K562 (cell line): Measurements from ENCODE around the gene TCF12. TPM values are rescaled to one million over a fixed set of nuclear protein-coding genes. Genes with fewer than 3 reads are reported as not detected.

Experiments used
- BCL6 ChIP-seq: fragments of 250-450 bp; sonication (Bioruptor Pico); IDR thresholded peaks from 2 replicates; pipeline ENCODE4 v1.4.0; 2020
- C11orf30 ChIP-seq: fragments of 450-650 bp; IDR thresholded peaks from 2 replicates; pipeline ENCODE4 v1.6.1; 2016; ENCODE audit warnings: low read depth, mild to moderate bottlenecking
- EZH2 ChIP-seq: IDR thresholded peaks from 2 replicates; pipeline ENCODE4 v1.6.1; 2012; ENCODE audit warnings: low read depth, mild to moderate bottlenecking, inconsistent platforms, low read length, borderline replicate concordance
- GTF2A2 ChIP-seq: IDR thresholded peaks from 2 replicates; pipeline ENCODE4 v1.6.1; 2016; ENCODE audit warnings: mild to moderate bottlenecking, missing genetic modification characterization, missing compliant biosample characterization
- HDGF ChIP-seq: fragments of 450-650 bp; IDR thresholded peaks from 2 replicates; pipeline ENCODE4 v1.6.1; 2016
- IFI16 ChIP-seq: fragments of 250-450 bp; sonication (Bioruptor Pico); IDR thresholded peaks from 2 replicates; pipeline ENCODE4 v2.1.2; 2022; ENCODE audit warnings: mild to moderate bottlenecking, inconsistent platforms
- MCM5 ChIP-seq: fragments of 450-650 bp; IDR thresholded peaks from 2 replicates; pipeline ENCODE4 v1.6.1; 2016; ENCODE audit warnings: low read depth
- MECOM ChIP-seq: fragments of 250-450 bp; sonication (Bioruptor Pico); IDR thresholded peaks from 2 replicates; pipeline ENCODE4 v1.8.0; 2022; ENCODE audit warnings: inconsistent platforms
- NFE2 ChIP-seq: IDR thresholded peaks from 2 replicates; pipeline ENCODE4 v1.6.1; 2014; ENCODE audit warnings: antibody characterized with exemption, low read depth
- TBL1XR1 ChIP-seq, 2 experiments: IDR thresholded peaks; 2 replicates each; pipeline ENCODE4 v1.6.1; 2012; ENCODE audit warnings: improper control_type of control experiment in 2 of 2, low read length in 2 of 2, mild to moderate bottlenecking in 1 of 2
- TEAD1 ChIP-seq, 2 experiments: fragments of 450-650 bp in 1 of 2; sonication (generic) in 1 of 2; formaldehyde crosslinking; IDR thresholded peaks; 2 replicates each; pipeline versions ENCODE4 v1.4.0 to v1.8.0; 2020 to 2022; ENCODE audit warnings: mild to moderate bottlenecking in 2 of 2, missing genetic modification reagents in 1 of 2
- ZBTB49 ChIP-seq: sonication (generic); formaldehyde crosslinking; IDR thresholded peaks from 2 replicates; pipeline ENCODE4 v1.8.0; 2022; ENCODE audit warnings: missing genetic modification reagents, mild to moderate bottlenecking, borderline replicate concordance
- ZBTB7A ChIP-seq: IDR thresholded peaks from 2 replicates; pipeline ENCODE4 v1.6.1; 2011; ENCODE audit warnings: low read depth, mild to moderate bottlenecking, low read length, moderate library complexity, borderline replicate concordance; ENCODE audit not compliant: control insufficient read depth
- ZFP30 ChIP-seq: fragments of 250-450 bp; sonication (Bioruptor Pico); IDR thresholded peaks from 2 replicates; pipeline ENCODE4 v1.8.0; 2022; ENCODE audit warnings: moderate library complexity, mild to moderate bottlenecking, inconsistent platforms, borderline replicate concordance
- ZNF184 ChIP-seq: sonication (generic); formaldehyde crosslinking; IDR thresholded peaks from 2 replicates; pipeline ENCODE4 v1.5.0; 2020; ENCODE audit warnings: missing genetic modification reagents
- ZNF224 ChIP-seq: sonication (generic); formaldehyde crosslinking; IDR thresholded peaks from 2 replicates; pipeline ENCODE4 v1.8.0; 2022; ENCODE audit warnings: mild to moderate bottlenecking, missing genetic modification reagents
- ZNF232 ChIP-seq: sonication (generic); formaldehyde crosslinking; IDR thresholded peaks from 2 replicates; pipeline ENCODE4 v1.8.0; 2022; ENCODE audit warnings: mild to moderate bottlenecking, missing genetic modification reagents
- ZNF589 ChIP-seq: fragments of 200-800 bp; sonication (Bioruptor generic); IDR thresholded peaks from 2 replicates; pipeline ENCODE4 v1.6.1; 2016; ENCODE audit warnings: low read depth, missing genetic modification characterization, missing compliant biosample characterization
- ZNF77 ChIP-seq: fragments of 250-450 bp; sonication (Bioruptor Pico); IDR thresholded peaks from 2 replicates; pipeline ENCODE4 v1.5.0; 2020
- polyA plus RNA-seq, 8 experiments: library from polyadenylated mRNA; depleted of rRNA in 4 of 8; stranded (reverse) in 5 of 8; unstranded in 3 of 8; fragments of >200 nt; fragmentation: Nextera tagmentation in 2 of 8; fragmentation: Illumina TruSeq in 1 of 8; extraction: Ambion mirVana in 2 of 8; extraction: Trizol in 1 of 8; gene quantifications; 2 replicates each; pipeline versions ENCODE4 v1.2.1 to v1.2.3, GENCODE V29; 2011 to 2014; ENCODE audit warnings: inconsistent platforms in 1 of 8, missing spikeins in 1 of 8
- total RNA-seq, 7 experiments: library from RNA; depleted of rRNA in 6 of 7; stranded (reverse); fragments of >200 nt in 6 of 7; fragmentation: Illumina TruSeq in 2 of 7; extraction: Trizol in 2 of 7; gene quantifications; 2 replicates each; pipeline versions ENCODE4 v1.2.1 to v1.2.3, GENCODE V29; 2011 to 2021; ENCODE audit warnings: low replicate concordance in 1 of 7
- TF ChIP-seq, protein P1 (sequence below): sonication (generic); formaldehyde crosslinking; IDR thresholded peaks from 2 replicates; pipeline ENCODE4 v1.8.0; 2022; ENCODE audit warnings: mild to moderate bottlenecking, missing genetic modification reagents
- TF ChIP-seq, protein P2 (sequence below): fragments of 450-650 bp; IDR thresholded peaks from 2 replicates; pipeline ENCODE4 v1.7.1; 2018; ENCODE audit warnings: mild to moderate bottlenecking, low read depth; ENCODE audit not compliant: partially characterized antibody
- TF ChIP-seq, protein P3 (sequence below): fragments of 250-450 bp; sonication (Bioruptor Pico); IDR thresholded peaks from 2 replicates; pipeline ENCODE4 v1.4.0; 2020; ENCODE audit warnings: mild to moderate bottlenecking, moderate library complexity

TCF12 gene
- total and polyA plus RNA-seq, 9 of the 15 experiments (the other 6 are each of a cell fraction or from before 2014, with no cell fraction given), result 10.5 to 132 (median 52.9) TPM

- TF ChIP-seq, protein P1, sequence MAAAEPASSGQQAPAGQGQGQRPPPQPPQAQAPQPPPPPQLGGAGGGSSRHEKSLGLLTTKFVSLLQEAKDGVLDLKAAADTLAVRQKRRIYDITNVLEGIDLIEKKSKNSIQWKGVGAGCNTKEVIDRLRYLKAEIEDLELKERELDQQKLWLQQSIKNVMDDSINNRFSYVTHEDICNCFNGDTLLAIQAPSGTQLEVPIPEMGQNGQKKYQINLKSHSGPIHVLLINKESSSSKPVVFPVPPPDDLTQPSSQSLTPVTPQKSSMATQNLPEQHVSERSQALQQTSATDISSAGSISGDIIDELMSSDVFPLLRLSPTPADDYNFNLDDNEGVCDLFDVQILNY (CRISPR knock-in tag), result no peak
- TF ChIP-seq GTF2A2 (tag), result no peak
- TF ChIP-seq, protein P2, sequence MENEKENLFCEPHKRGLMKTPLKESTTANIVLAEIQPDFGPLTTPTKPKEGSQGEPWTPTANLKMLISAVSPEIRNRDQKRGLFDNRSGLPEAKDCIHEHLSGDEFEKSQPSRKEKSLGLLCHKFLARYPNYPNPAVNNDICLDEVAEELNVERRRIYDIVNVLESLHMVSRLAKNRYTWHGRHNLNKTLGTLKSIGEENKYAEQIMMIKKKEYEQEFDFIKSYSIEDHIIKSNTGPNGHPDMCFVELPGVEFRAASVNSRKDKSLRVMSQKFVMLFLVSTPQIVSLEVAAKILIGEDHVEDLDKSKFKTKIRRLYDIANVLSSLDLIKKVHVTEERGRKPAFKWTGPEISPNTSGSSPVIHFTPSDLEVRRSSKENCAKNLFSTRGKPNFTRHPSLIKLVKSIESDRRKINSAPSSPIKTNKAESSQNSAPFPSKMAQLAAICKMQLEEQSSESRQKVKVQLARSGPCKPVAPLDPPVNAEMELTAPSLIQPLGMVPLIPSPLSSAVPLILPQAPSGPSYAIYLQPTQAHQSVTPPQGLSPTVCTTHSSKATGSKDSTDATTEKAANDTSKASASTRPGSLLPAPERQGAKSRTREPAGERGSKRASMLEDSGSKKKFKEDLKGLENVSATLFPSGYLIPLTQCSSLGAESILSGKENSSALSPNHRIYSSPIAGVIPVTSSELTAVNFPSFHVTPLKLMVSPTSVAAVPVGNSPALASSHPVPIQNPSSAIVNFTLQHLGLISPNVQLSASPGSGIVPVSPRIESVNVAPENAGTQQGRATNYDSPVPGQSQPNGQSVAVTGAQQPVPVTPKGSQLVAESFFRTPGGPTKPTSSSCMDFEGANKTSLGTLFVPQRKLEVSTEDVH, result peak; percentile 85
- TF ChIP-seq BCL6, result no peak
- TF ChIP-seq IFI16 (CRISPR knock-in tag), result no peak
- no peak for TF ChIP-seq MECOM (CRISPR knock-in tag)
- peak; percentile 42; the same call in 1 of the 2 replicates for TF ChIP-seq ZNF589
- TF ChIP-seq NFE2, result no peak
- TF ChIP-seq ZNF184 (CRISPR knock-in tag), result no peak
- TF ChIP-seq ZFP30 (CRISPR knock-in tag), result no peak
- TF ChIP-seq, protein P3, sequence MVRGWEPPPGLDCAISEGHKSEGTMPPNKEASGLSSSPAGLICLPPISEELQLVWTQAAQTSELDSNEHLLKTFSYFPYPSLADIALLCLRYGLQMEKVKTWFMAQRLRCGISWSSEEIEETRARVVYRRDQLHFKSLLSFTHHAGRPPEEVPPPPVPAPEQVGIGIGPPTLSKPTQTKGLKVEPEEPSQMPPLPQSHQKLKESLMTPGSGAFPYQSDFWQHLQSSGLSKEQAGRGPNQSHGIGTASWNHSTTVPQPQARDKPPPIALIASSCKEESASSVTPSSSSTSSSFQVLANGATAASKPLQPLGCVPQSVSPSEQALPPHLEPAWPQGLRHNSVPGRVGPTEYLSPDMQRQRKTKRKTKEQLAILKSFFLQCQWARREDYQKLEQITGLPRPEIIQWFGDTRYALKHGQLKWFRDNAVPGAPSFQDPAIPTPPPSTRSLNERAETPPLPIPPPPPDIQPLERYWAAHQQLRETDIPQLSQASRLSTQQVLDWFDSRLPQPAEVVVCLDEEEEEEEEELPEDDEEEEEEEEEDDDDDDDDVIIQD (CRISPR knock-in tag), result no peak
- TF ChIP-seq ZBTB7A, result peak; percentile 76; the same call in 1 of the 2 replicates
- no peak for TF ChIP-seq EZH2
- TF ChIP-seq ZBTB49 (CRISPR knock-in tag), result no peak
- TF ChIP-seq ZNF224 (CRISPR knock-in tag), result no peak
- TF ChIP-seq ZNF77 (CRISPR knock-in tag), result no peak
- no peak for TF ChIP-seq MCM5
- TF ChIP-seq ZNF232 (CRISPR knock-in tag), result no peak
- no peak for TF ChIP-seq C11orf30
- peak in 1 of 2 experiments; percentile 28; a peak in 1 of 4 replicates for TF ChIP-seq TBL1XR1 (IDR thresholded peaks at IDR 0.05; ENCODE audit: low read length in 2 of 2)
- TF ChIP-seq HDGF, result no peak
- TF ChIP-seq TEAD1 (CRISPR knock-in tag; IDR thresholded peaks at IDR 0.05), result peak in 1 of 2 experiments; percentile 26; a peak in 2 of 4 replicates
Observed at GRCh38 chr15:56886932-56887781, 31.3 kb upstream of the TCF12 start (continued).
